ENCODE results near the gene XRCC1.

XRCC1 gene

DNA sequence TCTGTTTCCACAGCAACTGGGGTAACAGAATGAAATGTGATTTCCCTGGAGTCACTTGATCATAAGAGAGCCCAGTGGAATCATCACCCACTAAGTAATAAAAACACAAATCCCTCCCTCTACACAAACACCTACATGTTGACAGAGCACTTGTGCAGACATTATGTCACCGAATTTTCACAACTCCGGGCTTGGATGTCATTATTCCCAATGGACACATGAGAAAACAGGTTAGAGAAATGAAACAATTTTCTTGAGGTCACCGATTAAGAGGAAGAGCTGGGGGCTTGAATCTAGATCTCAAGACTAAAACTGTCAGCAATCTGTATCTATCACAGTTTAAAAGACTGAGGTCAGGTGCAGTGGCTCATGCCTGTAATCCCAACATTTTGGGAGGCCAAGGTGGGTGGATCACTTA, 3.1 kb downstream of the XRCC1 start:
- Histone ChIP-seq H3K9me3 (ENCODE audit: insufficient read depth, low read length, severe bottlenecking) (no peaks in the 10 kb centered on the region), H3K4me1 (ENCODE audit: insufficient read depth, low read length) (peaks cover 22% of the 10 kb centered on the region), H2AFZ (ENCODE audit: low read depth, low read length) (no peak overlapping the region), H3K79me2 (ENCODE audit: insufficient read depth, low read length) (peaks cover 60% of the 10 kb centered on the region), H3K27me3 (ENCODE audit: insufficient read depth, low read length, poor library complexity) (no peaks in the 10 kb centered on the region), H3K36me3 (ENCODE audit: insufficient read depth, low read length) (peaks cover 8% of the 10 kb centered on the region), H4K20me1 (ENCODE audit: insufficient read depth, low read length) (peaks cover 8% of the 10 kb centered on the region), H3K4me3 (ENCODE audit: low read depth in 1 of 2, low read length in 2 of 2) (no peak overlapping the region), H3K27ac (ENCODE audit: low read length) (no peak overlapping the region), H3K4me2 (ENCODE audit: insufficient read depth, low read length) (no peak overlapping the region), H3K9ac (ENCODE audit: low read depth, low read length) (no peak overlapping the region)
- no peak for TF ChIP-seq EZH2 (IDR thresholded peaks at IDR 0.05; ENCODE audit: borderline replicate concordance, low read depth, low read length, severe bottlenecking)
- TF ChIP-seq, protein P1, sequence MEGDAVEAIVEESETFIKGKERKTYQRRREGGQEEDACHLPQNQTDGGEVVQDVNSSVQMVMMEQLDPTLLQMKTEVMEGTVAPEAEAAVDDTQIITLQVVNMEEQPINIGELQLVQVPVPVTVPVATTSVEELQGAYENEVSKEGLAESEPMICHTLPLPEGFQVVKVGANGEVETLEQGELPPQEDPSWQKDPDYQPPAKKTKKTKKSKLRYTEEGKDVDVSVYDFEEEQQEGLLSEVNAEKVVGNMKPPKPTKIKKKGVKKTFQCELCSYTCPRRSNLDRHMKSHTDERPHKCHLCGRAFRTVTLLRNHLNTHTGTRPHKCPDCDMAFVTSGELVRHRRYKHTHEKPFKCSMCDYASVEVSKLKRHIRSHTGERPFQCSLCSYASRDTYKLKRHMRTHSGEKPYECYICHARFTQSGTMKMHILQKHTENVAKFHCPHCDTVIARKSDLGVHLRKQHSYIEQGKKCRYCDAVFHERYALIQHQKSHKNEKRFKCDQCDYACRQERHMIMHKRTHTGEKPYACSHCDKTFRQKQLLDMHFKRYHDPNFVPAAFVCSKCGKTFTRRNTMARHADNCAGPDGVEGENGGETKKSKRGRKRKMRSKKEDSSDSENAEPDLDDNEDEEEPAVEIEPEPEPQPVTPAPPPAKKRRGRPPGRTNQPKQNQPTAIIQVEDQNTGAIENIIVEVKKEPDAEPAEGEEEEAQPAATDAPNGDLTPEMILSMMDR (IDR thresholded peaks at IDR 0.05; ENCODE audit: borderline replicate concordance, extremely low read depth, low read length, poor library complexity, severe bottlenecking), result no peak
- no peak for DNase-seq
- ATAC-seq (ENCODE audit: insufficient read depth, low read depth), result no peak

DNA sequence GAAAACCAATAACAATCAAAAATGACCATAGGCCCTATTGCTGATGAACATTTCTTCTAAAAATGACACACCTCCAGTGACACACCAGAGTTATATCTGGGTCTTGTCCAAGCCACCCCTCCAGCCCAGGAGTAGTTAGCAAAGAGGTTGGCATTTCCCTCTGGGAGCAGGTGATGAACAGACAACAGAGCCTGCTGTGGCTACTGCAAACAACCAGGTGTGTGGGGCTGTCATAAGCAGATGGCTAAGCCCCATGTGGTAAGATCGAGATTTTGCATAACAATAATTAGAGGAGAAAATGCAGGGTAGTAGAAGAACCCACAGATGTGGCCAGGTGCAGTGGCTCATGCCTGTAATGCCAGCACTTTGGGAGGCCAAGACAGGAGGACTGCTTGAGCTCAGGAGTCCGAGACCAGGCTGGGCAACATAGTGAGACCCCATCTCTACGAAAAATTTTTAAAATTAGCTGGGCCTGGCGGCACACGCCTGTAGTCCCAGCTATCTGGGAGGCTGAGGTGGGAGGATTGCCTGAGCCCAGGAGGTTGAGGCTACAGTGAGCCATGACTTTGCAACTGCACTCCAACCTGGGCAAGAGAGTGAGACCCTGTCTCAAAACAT, 5.0 kb downstream of the XRCC1 start:
- DNase-seq (no peak), ATAC-seq (ENCODE audit: insufficient read depth, low read depth) (no peak)
- Histone ChIP-seq H3K27me3 (ENCODE audit: insufficient read depth, low read length, poor library complexity) (no peaks in the 10 kb centered on the region), H3K36me3 (ENCODE audit: insufficient read depth, low read length) (peaks cover 8% of the 10 kb centered on the region), H3K4me2 (ENCODE audit: insufficient read depth, low read length) (no peak overlapping the region), H3K4me1 (ENCODE audit: insufficient read depth, low read length) (peaks cover 12% of the 10 kb centered on the region), H3K9me3 (ENCODE audit: insufficient read depth, low read length, severe bottlenecking) (no peaks in the 10 kb centered on the region), H2AFZ (ENCODE audit: low read depth, low read length) (no peak overlapping the region), H3K27ac (ENCODE audit: low read length) (no peak overlapping the region), H3K9ac (ENCODE audit: low read depth, low read length) (no peak overlapping the region), H4K20me1 (ENCODE audit: insufficient read depth, low read length) (peaks cover 8% of the 10 kb centered on the region), H3K79me2 (ENCODE audit: insufficient read depth, low read length) (peaks cover 65% of the 10 kb centered on the region), H3K4me3 (ENCODE audit: low read depth in 1 of 2, low read length in 2 of 2) (no peak overlapping the region)
- no peak for TF ChIP-seq EZH2 (IDR thresholded peaks at IDR 0.05; ENCODE audit: borderline replicate concordance, low read depth, low read length, severe bottlenecking)
- TF ChIP-seq, protein P1 (IDR thresholded peaks at IDR 0.05; ENCODE audit: borderline replicate concordance, extremely low read depth, low read length, poor library complexity, severe bottlenecking), result no peak

DNA sequence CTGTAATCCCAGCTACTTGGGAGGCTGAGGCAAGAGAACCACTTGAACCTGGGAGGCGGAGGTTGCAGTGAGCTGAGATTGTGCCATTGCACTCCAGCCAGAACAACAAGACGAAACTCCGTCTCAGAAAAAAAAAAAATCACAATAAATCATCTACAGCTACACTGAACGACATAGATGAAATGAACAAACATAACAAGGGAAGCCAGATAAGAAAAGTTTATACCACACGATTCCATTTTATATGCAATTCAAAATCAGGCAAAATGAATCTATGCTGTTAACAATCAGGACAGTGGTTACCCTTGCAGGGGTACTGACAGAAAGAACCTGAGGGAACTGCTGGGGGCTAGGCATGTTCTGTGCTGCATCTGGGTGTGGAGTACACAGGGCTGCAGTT, 5.7 kb downstream of the XRCC1 start:
- Histone ChIP-seq H3K27ac (ENCODE audit: low read length) (no peak overlapping the region), H3K9ac (ENCODE audit: low read depth, low read length) (no peak overlapping the region), H3K27me3 (ENCODE audit: insufficient read depth, low read length, poor library complexity) (no peaks in the 10 kb centered on the region), H3K4me3 (ENCODE audit: low read depth in 1 of 2, low read length in 2 of 2) (no peak overlapping the region), H3K4me1 (ENCODE audit: insufficient read depth, low read length) (peaks cover 9% of the 10 kb centered on the region), H3K9me3 (ENCODE audit: insufficient read depth, low read length, severe bottlenecking) (no peaks in the 10 kb centered on the region), H3K36me3 (ENCODE audit: insufficient read depth, low read length) (peaks cover 11% of the 10 kb centered on the region; the same call in 1 of the 2 replicates), H3K79me2 (ENCODE audit: insufficient read depth, low read length) (peaks cover 65% of the 10 kb centered on the region), H2AFZ (ENCODE audit: low read depth, low read length) (no peak overlapping the region), H3K4me2 (ENCODE audit: insufficient read depth, low read length) (no peak overlapping the region), H4K20me1 (ENCODE audit: insufficient read depth, low read length) (peaks cover 8% of the 10 kb centered on the region)
- ATAC-seq (ENCODE audit: insufficient read depth, low read depth) (no peak), DNase-seq (no peak)
- TF ChIP-seq, protein P1 (IDR thresholded peaks at IDR 0.05; ENCODE audit: borderline replicate concordance, extremely low read depth, low read length, poor library complexity, severe bottlenecking), result no peak
- TF ChIP-seq EZH2 (IDR thresholded peaks at IDR 0.05; ENCODE audit: borderline replicate concordance, low read depth, low read length, severe bottlenecking), result no peak
